Measurements from ENCODE around the gene SAC3D1.

SAC3D1 gene

GRCh38 chr11:65027213-65028067, 13.6 kb upstream of the SAC3D1 start, which contains the start of gene SNX15:
TSS of gene SNX15 (plus strand) at chr11:65027439. CDS start at chr11:65027538, 99 bp downstream.
- DNase-seq (ENCODE audit: extremely low read depth, insufficient read length): peak; percentile 95
- H3K4me3 ChIP-seq (replicated peaks; ENCODE audit: low read depth, low read length): peak within 1 kb of the TSS; percentile 72
- H3K27me3 ChIP-seq (replicated peaks; ENCODE audit: control insufficient read depth, insufficient read depth, low read length): no peaks in the 10 kb centered on the region
- peaks cover 2% of the 10 kb centered on the region; the same call in 1 of the 2 replicates for H3K36me3 ChIP-seq (ENCODE audit: control insufficient read depth, insufficient read depth, low read length)
- peak; percentile 36 for TF ChIP-seq CTCF (IDR thresholded peaks at IDR 0.05; ENCODE audit: insufficient read depth, low read length, poor library complexity, severe bottlenecking)

- Histone ChIP-seq H3K4me3 (replicated peaks; ENCODE audit: low read depth, low read length) (no peak overlapping the region), H3K36me3 (ENCODE audit: control insufficient read depth, insufficient read depth, low read length) (peaks cover 7% of the 10 kb centered on the region), H3K27me3 (replicated peaks; ENCODE audit: control insufficient read depth, insufficient read depth, low read length) (no peaks in the 10 kb centered on the region)
- no peak for DNase-seq (ENCODE audit: extremely low read depth, insufficient read length)
- TF ChIP-seq CTCF (IDR thresholded peaks at IDR 0.05; ENCODE audit: insufficient read depth, low read length, poor library complexity, severe bottlenecking): no peak
These were observed 8.8 kb upstream of the SAC3D1 start for GRCh38 chr11:65032216-65032615.

GRCh38 chr11:65034423-65034822, 6.6 kb upstream of the SAC3D1 start:
- Histone ChIP-seq H3K27me3 (replicated peaks; ENCODE audit: control insufficient read depth, insufficient read depth, low read length) (no peaks in the 10 kb centered on the region), H3K4me3 (replicated peaks; ENCODE audit: low read depth, low read length) (no peak overlapping the region), H3K36me3 (ENCODE audit: control insufficient read depth, insufficient read depth, low read length) (peaks cover 11% of the 10 kb centered on the region)
- DNase-seq (ENCODE audit: extremely low read depth, insufficient read length): no peak
- no peak for TF ChIP-seq CTCF (IDR thresholded peaks at IDR 0.05; ENCODE audit: insufficient read depth, low read length, poor library complexity, severe bottlenecking)

- no peak for TF ChIP-seq CTCF (IDR thresholded peaks at IDR 0.05; ENCODE audit: insufficient read depth, low read length, poor library complexity, severe bottlenecking)
- H3K27me3 ChIP-seq (replicated peaks; ENCODE audit: control insufficient read depth, insufficient read depth, low read length): no peaks in the 10 kb centered on the region
- peaks cover 11% of the 10 kb centered on the region for H3K36me3 ChIP-seq (ENCODE audit: control insufficient read depth, insufficient read depth, low read length)
- DNase-seq (ENCODE audit: extremely low read depth, insufficient read length): no peak
- H3K4me3 ChIP-seq (replicated peaks; ENCODE audit: low read depth, low read length): no peak overlapping the region
These were observed 5.4 kb upstream of the SAC3D1 start for GRCh38 chr11:65035579-65035978.

- TF ChIP-seq CTCF (IDR thresholded peaks at IDR 0.05; ENCODE audit: insufficient read depth, low read length, poor library complexity, severe bottlenecking): no peak
- no peak for DNase-seq (ENCODE audit: extremely low read depth, insufficient read length)
- Histone ChIP-seq H3K36me3 (ENCODE audit: control insufficient read depth, insufficient read depth, low read length) (peaks cover 11% of the 10 kb centered on the region), H3K27me3 (replicated peaks; ENCODE audit: control insufficient read depth, insufficient read depth, low read length) (no peaks in the 10 kb centered on the region), H3K4me3 (replicated peaks; ENCODE audit: low read depth, low read length) (no peak overlapping the region)
These were observed 4.1 kb upstream of the SAC3D1 start for GRCh38 chr11:65036931-65037330.

Data from GM06990 (cell line).